Measurements from ENCODE around the gene RBM12.

GRCh38 chr20:35661053-35661452 is 3.6 kb downstream of the RBM12 start:
- TF ChIP-seq CTCF (conservative IDR thresholded peaks at IDR 0.05; ENCODE audit: low read depth, low read length) (no peak), MXI1 (IDR thresholded peaks at IDR 0.05; ENCODE audit: borderline replicate concordance, low read depth, low read length) (no peak), POLR2A (IDR thresholded peaks at IDR 0.05; ENCODE audit: low read depth, low read length) (no peak), CHD1 (IDR thresholded peaks at IDR 0.05; ENCODE audit: low read depth, low read length) (no peak), CEBPB (IDR thresholded peaks at IDR 0.05; ENCODE audit: low read depth, low read length) (no peak), RCOR1 (IDR thresholded peaks at IDR 0.05; ENCODE audit: insufficient replicate concordance, low read length) (no peak), USF2 (IDR thresholded peaks at IDR 0.05; ENCODE audit: low read depth, low read length) (no peak), FOS (IDR thresholded peaks at IDR 0.05; ENCODE audit: low read depth, low read length) (no peak), ELK1 (IDR thresholded peaks at IDR 0.05; ENCODE audit: borderline replicate concordance, low read depth, low read length) (no peak), SMC3 (IDR thresholded peaks at IDR 0.05; ENCODE audit: low read depth, low read length) (no peak), RFX5 (IDR thresholded peaks at IDR 0.05; ENCODE audit: low read depth, low read length) (no peak), MAFK (IDR thresholded peaks at IDR 0.05; ENCODE audit: low read depth, low read length) (no peak)

Measured in IMR-90 (cell line).